ENCODE results near the gene FLNB.

FLNB gene

GRCh38 chr3:58109752-58110151, 101.5 kb downstream of the FLNB start:
- no peak for ATAC-seq
- TF ChIP-seq PATZ1 (CRISPR knock-in tag; IDR thresholded peaks at IDR 0.05; ENCODE audit: borderline replicate concordance) (no peak), ISL1 (CRISPR knock-in tag; IDR thresholded peaks at IDR 0.05) (no peak), PPARA (CRISPR knock-in tag; IDR thresholded peaks at IDR 0.05; ENCODE audit: borderline replicate concordance) (no peak)

GRCh38 chr3:58111513-58112184, 103.4 kb downstream of the FLNB start:
- TF ChIP-seq PPARA (CRISPR knock-in tag; IDR thresholded peaks at IDR 0.05; ENCODE audit: borderline replicate concordance) (no peak), ZC3H10 (CRISPR knock-in tag; IDR thresholded peaks at IDR 0.05) (no peak)
- ATAC-seq: no peak

GRCh38 chr3:58112185-58112535, 103.9 kb downstream of the FLNB start:
- ATAC-seq: no peak

More at GRCh38 chr3:58112185-58112535, 103.9 kb downstream of the FLNB start:
- TF ChIP-seq RARB (CRISPR knock-in tag; IDR thresholded peaks at IDR 0.05): no peak
- no peak for TF ChIP-seq CREB5 (CRISPR knock-in tag; IDR thresholded peaks at IDR 0.05; ENCODE audit: low read depth)
- TF ChIP-seq POU6F1 (CRISPR knock-in tag; IDR thresholded peaks at IDR 0.05; ENCODE audit: borderline replicate concordance, low read depth): no peak
- no peak for TF ChIP-seq ZNF70 (CRISPR knock-in tag; IDR thresholded peaks at IDR 0.05)
- TF ChIP-seq TCF4 (CRISPR knock-in tag; IDR thresholded peaks at IDR 0.05; ENCODE audit: borderline replicate concordance): no peak
- TF ChIP-seq ESRRG (CRISPR knock-in tag; IDR thresholded peaks at IDR 0.05): no peak
- TF ChIP-seq ISL1 (CRISPR knock-in tag; IDR thresholded peaks at IDR 0.05): no peak
- no peak for TF ChIP-seq GLIS3 (CRISPR knock-in tag; IDR thresholded peaks at IDR 0.05)
- TF ChIP-seq BACH2 (CRISPR knock-in tag; IDR thresholded peaks at IDR 0.05; ENCODE audit: borderline replicate concordance): no peak
- TF ChIP-seq ZFP30 (CRISPR knock-in tag; IDR thresholded peaks at IDR 0.05): no peak
- TF ChIP-seq CSRNP3 (CRISPR knock-in tag; IDR thresholded peaks at IDR 0.05): no peak
- no peak for TF ChIP-seq SNAI2 (CRISPR knock-in tag; IDR thresholded peaks at IDR 0.05)
- no peak for TF ChIP-seq PATZ1 (CRISPR knock-in tag; IDR thresholded peaks at IDR 0.05; ENCODE audit: borderline replicate concordance)
- TF ChIP-seq ZNF8 (CRISPR knock-in tag; IDR thresholded peaks at IDR 0.05): no peak
- TF ChIP-seq ZFP3 (CRISPR knock-in tag; IDR thresholded peaks at IDR 0.05): no peak
- no peak for TF ChIP-seq PPARA (CRISPR knock-in tag; IDR thresholded peaks at IDR 0.05; ENCODE audit: borderline replicate concordance)

Data from SK-N-SH treated with all-trans-retinoic acid at 6 μM for 48 hours (cell line).